GM12878 (cell line): ENCODE data around the gene CLDN7. TPM values are rescaled to one million over a fixed set of nuclear protein-coding genes. Genes with fewer than 3 reads are reported as not detected.

Source experiments
- CHD1 ChIP-seq: IDR thresholded peaks from 2 replicates; pipeline ENCODE4 v1.6.1; 2012; ENCODE audit warnings: low read depth, low read length, improper control_type of control experiment
- GATAD2B ChIP-seq: fragments of 450-650 bp; conservative IDR thresholded peaks from 2 replicates; pipeline ENCODE4 v1.6.1; 2017; ENCODE audit warnings: low read depth, mild to moderate bottlenecking, moderate library complexity
- HDGF ChIP-seq: fragments of 450-650 bp; IDR thresholded peaks from 2 replicates; pipeline ENCODE4 v1.6.1; 2016; ENCODE audit warnings: antibody characterized with exemption
- IRF4 ChIP-seq: IDR thresholded peaks from 2 replicates; pipeline ENCODE4 v1.6.1; 2011; ENCODE audit warnings: low read depth, low read length
- NFIC ChIP-seq: IDR thresholded peaks from 2 replicates; pipeline ENCODE4 v1.6.1; 2012; ENCODE audit warnings: low read depth, mild to moderate bottlenecking, inconsistent platforms, low read length, moderate library complexity
- NKRF ChIP-seq: fragments of 450-650 bp; conservative IDR thresholded peaks from 2 replicates; pipeline ENCODE4 v1.6.1; 2017; ENCODE audit warnings: mild to moderate bottlenecking, moderate library complexity
- RB1 ChIP-seq: fragments of 450-650 bp; formaldehyde crosslinking; IDR thresholded peaks from 2 replicates; pipeline ENCODE4 v1.6.1; 2017; ENCODE audit warnings: mild to moderate bottlenecking, borderline replicate concordance
- RUNX3 ChIP-seq: IDR thresholded peaks from 2 replicates; pipeline ENCODE4 v1.6.1; 2012; ENCODE audit warnings: low read length, inconsistent platforms
- STAT1 ChIP-seq: fragments of 450-650 bp; conservative IDR thresholded peaks from 2 replicates; pipeline ENCODE4 v1.6.1; 2014; ENCODE audit warnings: antibody characterized with exemption, mild to moderate bottlenecking
- TCF12 ChIP-seq: IDR thresholded peaks from 2 replicates; pipeline ENCODE4 v1.6.1; 2011; ENCODE audit warnings: low read depth, mild to moderate bottlenecking, low read length
- TCF3 ChIP-seq: IDR thresholded peaks from 2 replicates; pipeline ENCODE4 v1.6.1; 2012; ENCODE audit warnings: low read depth, mild to moderate bottlenecking, low read length, borderline replicate concordance; ENCODE audit not compliant: insufficient read depth
- USF2 ChIP-seq: IDR thresholded peaks from 2 replicates; pipeline ENCODE4 v1.6.1; 2011; ENCODE audit warnings: low read depth, low read length, improper control_type of control experiment, borderline replicate concordance
- ZBTB11 ChIP-seq: fragments of 450-650 bp; formaldehyde crosslinking; IDR thresholded peaks from 2 replicates; pipeline ENCODE4 v1.5.0; 2022; ENCODE audit warnings: mild to moderate bottlenecking, missing genetic modification characterization
- ZBTB33 ChIP-seq: fragments of 450-650 bp; IDR thresholded peaks from 2 replicates; pipeline ENCODE4 v1.6.1; 2017; ENCODE audit warnings: mild to moderate bottlenecking
- ZNF217 ChIP-seq: fragments of 450-650 bp; IDR thresholded peaks from 2 replicates; pipeline ENCODE4 v1.6.1; 2017; ENCODE audit warnings: antibody characterized with exemption, mild to moderate bottlenecking
- ZNF24 ChIP-seq: fragments of 450-650 bp; IDR thresholded peaks from 2 replicates; pipeline ENCODE4 v1.6.1; 2017; ENCODE audit warnings: antibody characterized with exemption, mild to moderate bottlenecking
- ZNF274 ChIP-seq: IDR thresholded peaks from one replicate; pipeline ENCODE4 v1.8.0; 2011; ENCODE audit not compliant: insufficient read length, insufficient read depth
- polyA plus RNA-seq, 11 experiments: library from polyadenylated mRNA; depleted of rRNA in 4 of 11; unstranded in 6 of 11; stranded (reverse) in 5 of 11; fragments of >200 nt; fragmentation: Nextera tagmentation in 4 of 11; fragmentation: Illumina TruSeq in 1 of 11; extraction: Ambion mirVana in 4 of 11; extraction: Trizol in 1 of 11; gene quantifications; 1 replicate in 1 of 11; 2 replicates in 10 of 11; pipeline versions ENCODE4 v1.2.1 to v1.2.3, GENCODE V29; 2011 to 2016; ENCODE audit warnings: inconsistent platforms in 2 of 11, missing spikeins in 2 of 11, low read depth in 1 of 11
- total RNA-seq, 4 experiments: library from RNA; depleted of rRNA in 3 of 4; stranded (reverse); fragments of >200 nt in 3 of 4; fragmentation: Illumina TruSeq in 1 of 4; extraction: Trizol in 1 of 4; gene quantifications; 2 replicates each; pipeline versions ENCODE4 v1.2.1 to v1.2.3, GENCODE V29; 2013 to 2021

CLDN7 gene
- total and polyA plus RNA-seq, 10 of the 15 experiments (the other 5 are each of a cell fraction or from before 2014, with no cell fraction given), result 0.19 to 1.3 (median 0.36) TPM; not detected in 5

- no peak for TF ChIP-seq NFIC
- TF ChIP-seq NKRF, result no peak
- no peak for TF ChIP-seq RUNX3
- no peak for TF ChIP-seq HDGF
- TF ChIP-seq IRF4, result no peak
- TF ChIP-seq ZBTB33, result no peak
- TF ChIP-seq ZNF274, result no peak
- TF ChIP-seq GATAD2B, result no peak
- no peak for TF ChIP-seq RB1
- TF ChIP-seq ZNF217, result no peak
- no peak for TF ChIP-seq TCF12
- no peak for TF ChIP-seq TCF3
- TF ChIP-seq ZNF24, result no peak
- no peak for TF ChIP-seq CHD1
- no peak for TF ChIP-seq ZBTB11 (CRISPR knock-in tag)
- peak; percentile 21; the same call in 1 of the 2 replicates for TF ChIP-seq USF2
- no peak for TF ChIP-seq STAT1
Measured at GRCh38 chr17:7294614-7295153, 32.4 kb upstream of the CLDN7 start, which contains the start of gene YBX2 (continued).
